WTC11 (cell line): ENCODE measurements around the gene ZEB2. TPM values are rescaled to one million over a fixed set of nuclear protein-coding genes. Genes with fewer than 3 reads are reported as not detected.

Source experiments
- ATAC-seq: fragments of 200-7000 bp; cut with Tn5 transposase; 2 replicates; pipeline ENCODE4 v1.10.0; 2021; ENCODE audit warnings: mild to moderate bottlenecking, moderate library complexity
- CTCF ChIA-PET: fragments of 300-600 bp; sonication (Branson Sonifier 250); formaldehyde crosslinking; loops from one replicate; lab custom pipeline; 2021; ENCODE audit warnings: antibody characterized with exemption; lab: Charles Lee
- POLR2A ChIA-PET: fragments of 350-600 bp; sonication (Branson Sonifier 250); formaldehyde crosslinking; loops from one replicate; lab custom pipeline; 2021; ENCODE audit warnings: antibody characterized with exemption; lab: Charles Lee
- DNase-seq: peaks from one replicate; pipeline ENCODE4 v3.0.0; 2021; ENCODE audit warnings: low spot score
- H3K27ac Mint-ChIP-seq: 2 replicates; pipeline ENCODE4 v1.8.0; 2021; ENCODE audit warnings: mixed read lengths
- H3K27me3 Mint-ChIP-seq: 2 replicates; pipeline ENCODE4 v1.8.0; 2021; ENCODE audit warnings: low read depth, mild to moderate bottlenecking, moderate library complexity, mixed read lengths
- H3K36me3 Mint-ChIP-seq: 2 replicates; pipeline ENCODE4 v1.8.0; 2021; ENCODE audit warnings: mixed read lengths
- H3K4me1 Mint-ChIP-seq: 2 replicates; pipeline ENCODE4 v1.8.0; 2022; ENCODE audit warnings: mixed read lengths
- H3K4me3 Mint-ChIP-seq: 2 replicates; pipeline ENCODE4 v1.8.0; 2021; ENCODE audit warnings: mild to moderate bottlenecking, moderate library complexity, mixed read lengths
- H3K9me3 Mint-ChIP-seq: 2 replicates; pipeline ENCODE4 v1.8.0; 2021; ENCODE audit warnings: mixed read lengths
- ATF1 ChIP-seq: sonication (generic); formaldehyde crosslinking; IDR thresholded peaks from 2 replicates; pipeline ENCODE4 v1.8.1; 2023; ENCODE audit warnings: mild to moderate bottlenecking, moderate library complexity, missing genetic modification reagents
- ESRRA ChIP-seq: sonication (generic); formaldehyde crosslinking; IDR thresholded peaks from 2 replicates; pipeline ENCODE4 v1.8.1; 2022; ENCODE audit warnings: mild to moderate bottlenecking, missing genetic modification reagents, borderline replicate concordance
- ETV6 ChIP-seq: sonication (generic); formaldehyde crosslinking; IDR thresholded peaks from 2 replicates; pipeline ENCODE4 v1.8.1; 2022; ENCODE audit warnings: mild to moderate bottlenecking, missing genetic modification reagents
- MXD4 ChIP-seq: fragments of 250-450 bp; sonication (Bioruptor Pico); IDR thresholded peaks from 2 replicates; pipeline ENCODE4 v1.8.0; 2021; ENCODE audit warnings: mild to moderate bottlenecking, moderate library complexity, borderline replicate concordance
- MYBL2 ChIP-seq: sonication (generic); formaldehyde crosslinking; IDR thresholded peaks from 2 replicates; pipeline ENCODE4 v1.8.1; 2023; ENCODE audit warnings: mild to moderate bottlenecking, moderate library complexity, missing genetic modification reagents
- NFE2L1 ChIP-seq: sonication (generic); formaldehyde crosslinking; IDR thresholded peaks from 2 replicates; pipeline ENCODE4 v1.8.1; 2023; ENCODE audit warnings: missing genetic modification reagents
- SOX15 ChIP-seq: fragments of 250-450 bp; sonication (Bioruptor Pico); IDR thresholded peaks from 2 replicates; pipeline ENCODE4 v1.9.0; 2021; ENCODE audit warnings: mild to moderate bottlenecking
- TEAD4 ChIP-seq: sonication (generic); formaldehyde crosslinking; IDR thresholded peaks from 2 replicates; pipeline ENCODE4 v1.8.0; 2022; ENCODE audit warnings: mild to moderate bottlenecking, missing genetic modification reagents
- ZBTB21 ChIP-seq: sonication (generic); formaldehyde crosslinking; IDR thresholded peaks from 2 replicates; pipeline ENCODE4 v1.8.1; 2023; ENCODE audit warnings: mild to moderate bottlenecking, missing genetic modification reagents, borderline replicate concordance
- ZNF121 ChIP-seq: sonication (generic); formaldehyde crosslinking; IDR thresholded peaks from 2 replicates; pipeline ENCODE4 v1.8.0; 2023; ENCODE audit warnings: missing genetic modification reagents
- total RNA-seq: library from RNA; stranded (reverse); gene quantifications from 3 replicates; pipeline ENCODE4 v1.2.3, GENCODE V29; 2021
- TF ChIP-seq, protein P1 (sequence below): sonication (generic); formaldehyde crosslinking; conservative IDR thresholded peaks from 2 replicates; pipeline ENCODE4 v1.8.1; 2023; ENCODE audit warnings: mild to moderate bottlenecking, low read depth, missing genetic modification reagents, moderate library complexity
- TF ChIP-seq, protein P2 (sequence below): sonication (generic); formaldehyde crosslinking; IDR thresholded peaks from 2 replicates; pipeline ENCODE4 v1.8.0; 2023; ENCODE audit warnings: missing genetic modification reagents
- TF ChIP-seq, protein P3 (sequence below): sonication (generic); formaldehyde crosslinking; IDR thresholded peaks from 2 replicates; pipeline ENCODE4 v1.8.1; 2023; ENCODE audit warnings: mild to moderate bottlenecking, missing genetic modification reagents, moderate library complexity
- TF ChIP-seq, protein P4 (sequence below): sonication (generic); formaldehyde crosslinking; IDR thresholded peaks from 2 replicates; pipeline ENCODE4 v1.8.0; 2022; ENCODE audit warnings: mild to moderate bottlenecking, missing genetic modification reagents
- TF ChIP-seq, protein P5 (sequence below): fragments of 250-450 bp; sonication (Bioruptor Pico); IDR thresholded peaks from 2 replicates; pipeline ENCODE4 v2.1.2; 2022; ENCODE audit warnings: mild to moderate bottlenecking, moderate library complexity
- TF ChIP-seq, protein P6 (sequence below): fragments of 250-450 bp; sonication (Bioruptor Pico); IDR thresholded peaks from 2 replicates; pipeline ENCODE4 v1.9.0; 2021; ENCODE audit warnings: mild to moderate bottlenecking
- TF ChIP-seq, protein P7 (sequence below): sonication (generic); formaldehyde crosslinking; IDR thresholded peaks from 2 replicates; pipeline ENCODE4 v1.8.1; 2023; ENCODE audit warnings: mild to moderate bottlenecking, missing genetic modification reagents
- TF ChIP-seq, protein P8 (sequence below): fragments of 200-600 bp; IDR thresholded peaks from 2 replicates; pipeline ENCODE4 v1.8.0; 2022; ENCODE audit warnings: antibody characterized with exemption

The ZEB2 gene
- total RNA-seq, 1 experiment from 2014 or later, result 0.42 TPM

DNA sequence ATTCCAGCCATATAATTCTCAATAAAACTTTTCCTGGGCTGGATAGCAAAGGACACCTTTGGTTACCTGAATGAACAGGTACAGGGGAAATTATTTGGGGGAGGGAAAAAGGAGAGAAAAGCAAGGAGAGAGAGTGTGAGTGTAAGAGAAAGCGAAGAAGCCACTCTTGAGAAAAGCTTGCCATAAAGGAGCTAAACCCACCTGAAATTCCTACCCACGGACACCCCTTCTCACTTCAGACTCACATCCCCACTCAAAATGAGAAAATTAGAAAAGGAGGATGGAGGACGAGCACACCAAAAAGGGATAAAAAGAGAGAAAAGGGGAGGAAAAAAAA, 354 bp downstream of the ZEB2 start (continued):
- TF ChIP-seq, protein P1, sequence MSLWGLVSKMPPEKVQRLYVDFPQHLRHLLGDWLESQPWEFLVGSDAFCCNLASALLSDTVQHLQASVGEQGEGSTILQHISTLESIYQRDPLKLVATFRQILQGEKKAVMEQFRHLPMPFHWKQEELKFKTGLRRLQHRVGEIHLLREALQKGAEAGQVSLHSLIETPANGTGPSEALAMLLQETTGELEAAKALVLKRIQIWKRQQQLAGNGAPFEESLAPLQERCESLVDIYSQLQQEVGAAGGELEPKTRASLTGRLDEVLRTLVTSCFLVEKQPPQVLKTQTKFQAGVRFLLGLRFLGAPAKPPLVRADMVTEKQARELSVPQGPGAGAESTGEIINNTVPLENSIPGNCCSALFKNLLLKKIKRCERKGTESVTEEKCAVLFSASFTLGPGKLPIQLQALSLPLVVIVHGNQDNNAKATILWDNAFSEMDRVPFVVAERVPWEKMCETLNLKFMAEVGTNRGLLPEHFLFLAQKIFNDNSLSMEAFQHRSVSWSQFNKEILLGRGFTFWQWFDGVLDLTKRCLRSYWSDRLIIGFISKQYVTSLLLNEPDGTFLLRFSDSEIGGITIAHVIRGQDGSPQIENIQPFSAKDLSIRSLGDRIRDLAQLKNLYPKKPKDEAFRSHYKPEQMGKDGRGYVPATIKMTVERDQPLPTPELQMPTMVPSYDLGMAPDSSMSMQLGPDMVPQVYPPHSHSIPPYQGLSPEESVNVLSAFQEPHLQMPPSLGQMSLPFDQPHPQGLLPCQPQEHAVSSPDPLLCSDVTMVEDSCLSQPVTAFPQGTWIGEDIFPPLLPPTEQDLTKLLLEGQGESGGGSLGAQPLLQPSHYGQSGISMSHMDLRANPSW (CRISPR knock-in tag), result no peak
- no peak for TF ChIP-seq ATF1 (CRISPR knock-in tag)
- no peak for TF ChIP-seq MYBL2
- TF ChIP-seq, protein P2, sequence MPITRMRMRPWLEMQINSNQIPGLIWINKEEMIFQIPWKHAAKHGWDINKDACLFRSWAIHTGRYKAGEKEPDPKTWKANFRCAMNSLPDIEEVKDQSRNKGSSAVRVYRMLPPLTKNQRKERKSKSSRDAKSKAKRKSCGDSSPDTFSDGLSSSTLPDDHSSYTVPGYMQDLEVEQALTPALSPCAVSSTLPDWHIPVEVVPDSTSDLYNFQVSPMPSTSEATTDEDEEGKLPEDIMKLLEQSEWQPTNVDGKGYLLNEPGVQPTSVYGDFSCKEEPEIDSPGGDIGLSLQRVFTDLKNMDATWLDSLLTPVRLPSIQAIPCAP (CRISPR knock-in tag), result no peak
- TF ChIP-seq, protein P3, sequence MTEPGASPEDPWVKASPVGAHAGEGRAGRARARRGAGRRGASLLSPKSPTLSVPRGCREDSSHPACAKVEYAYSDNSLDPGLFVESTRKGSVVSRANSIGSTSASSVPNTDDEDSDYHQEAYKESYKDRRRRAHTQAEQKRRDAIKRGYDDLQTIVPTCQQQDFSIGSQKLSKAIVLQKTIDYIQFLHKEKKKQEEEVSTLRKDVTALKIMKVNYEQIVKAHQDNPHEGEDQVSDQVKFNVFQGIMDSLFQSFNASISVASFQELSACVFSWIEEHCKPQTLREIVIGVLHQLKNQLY (CRISPR knock-in tag), result no peak
- TF ChIP-seq NFE2L1 (CRISPR knock-in tag), result no peak

DNA sequence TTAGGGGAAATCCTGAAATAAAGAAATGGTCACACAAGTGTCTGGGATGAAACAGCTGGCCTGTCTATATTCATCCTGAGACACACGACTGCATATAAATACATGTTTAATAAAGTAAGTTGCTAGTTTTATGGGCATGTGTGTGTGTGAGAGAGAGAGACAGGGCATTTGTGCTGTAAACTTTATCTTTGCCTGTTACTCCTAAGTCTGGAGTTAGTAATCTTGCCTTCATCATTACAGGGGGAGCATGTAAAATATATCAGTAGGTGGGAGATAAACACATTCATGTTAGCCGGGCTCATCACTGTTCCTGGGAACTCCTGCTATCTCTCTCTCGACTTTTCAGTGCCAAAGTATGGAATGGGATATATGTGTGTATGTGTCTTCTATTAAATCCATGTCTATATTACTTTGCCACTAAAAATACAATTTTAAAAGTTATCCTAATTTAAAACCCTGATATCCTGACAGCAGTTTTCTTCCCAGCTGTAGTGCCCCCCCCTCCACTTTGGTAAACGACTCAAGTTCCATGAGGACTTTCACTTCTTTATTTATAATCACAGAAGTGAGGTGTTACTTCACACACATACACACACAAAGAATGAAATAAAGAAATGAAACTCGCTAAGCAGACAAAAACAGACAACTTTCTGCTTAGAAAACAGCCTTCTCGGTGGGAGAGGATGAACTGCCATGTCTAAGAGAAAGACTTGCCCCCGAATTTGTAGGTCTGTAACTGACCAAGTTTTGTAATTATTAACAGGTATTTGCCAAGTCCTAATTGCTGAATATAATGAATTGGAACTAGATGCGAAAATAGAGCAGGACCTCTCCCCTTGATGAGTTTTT, 947 bp downstream of the ZEB2 start:
- H3K4me1 Mint-ChIP-seq, result peaks cover 47% of the 10 kb centered on the region
- H3K9me3 Mint-ChIP-seq, result no peaks in the 10 kb centered on the region
- DNase-seq (no peak), ATAC-seq (no peak)
- ChIA-PET CTCF (no interaction called here), POLR2A (no interaction called here)
- no peaks in the 10 kb centered on the region for H3K36me3 Mint-ChIP-seq
- H3K27me3 Mint-ChIP-seq, result peaks cover 37% of the 10 kb centered on the region
- H3K4me3 Mint-ChIP-seq, result no peak overlapping the region
- no peak overlapping the region for H3K27ac Mint-ChIP-seq
- TF ChIP-seq, protein P4, sequence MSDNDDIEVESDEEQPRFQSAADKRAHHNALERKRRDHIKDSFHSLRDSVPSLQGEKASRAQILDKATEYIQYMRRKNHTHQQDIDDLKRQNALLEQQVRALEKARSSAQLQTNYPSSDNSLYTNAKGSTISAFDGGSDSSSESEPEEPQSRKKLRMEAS (CRISPR knock-in tag), result no peak
- TF ChIP-seq NFE2L1 (CRISPR knock-in tag), result no peak
- TF ChIP-seq, protein P5, sequence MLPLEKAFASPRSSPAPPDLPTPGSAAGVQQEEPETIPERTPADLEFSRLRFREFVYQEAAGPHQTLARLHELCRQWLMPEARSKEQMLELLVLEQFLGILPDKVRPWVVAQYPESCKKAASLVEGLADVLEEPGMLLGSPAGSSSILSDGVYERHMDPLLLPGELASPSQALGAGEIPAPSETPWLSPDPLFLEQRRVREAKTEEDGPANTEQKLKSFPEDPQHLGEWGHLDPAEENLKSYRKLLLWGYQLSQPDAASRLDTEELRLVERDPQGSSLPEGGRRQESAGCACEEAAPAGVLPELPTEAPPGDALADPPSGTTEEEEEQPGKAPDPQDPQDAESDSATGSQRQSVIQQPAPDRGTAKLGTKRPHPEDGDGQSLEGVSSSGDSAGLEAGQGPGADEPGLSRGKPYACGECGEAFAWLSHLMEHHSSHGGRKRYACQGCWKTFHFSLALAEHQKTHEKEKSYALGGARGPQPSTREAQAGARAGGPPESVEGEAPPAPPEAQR, result no peak
- TF ChIP-seq, protein P6, sequence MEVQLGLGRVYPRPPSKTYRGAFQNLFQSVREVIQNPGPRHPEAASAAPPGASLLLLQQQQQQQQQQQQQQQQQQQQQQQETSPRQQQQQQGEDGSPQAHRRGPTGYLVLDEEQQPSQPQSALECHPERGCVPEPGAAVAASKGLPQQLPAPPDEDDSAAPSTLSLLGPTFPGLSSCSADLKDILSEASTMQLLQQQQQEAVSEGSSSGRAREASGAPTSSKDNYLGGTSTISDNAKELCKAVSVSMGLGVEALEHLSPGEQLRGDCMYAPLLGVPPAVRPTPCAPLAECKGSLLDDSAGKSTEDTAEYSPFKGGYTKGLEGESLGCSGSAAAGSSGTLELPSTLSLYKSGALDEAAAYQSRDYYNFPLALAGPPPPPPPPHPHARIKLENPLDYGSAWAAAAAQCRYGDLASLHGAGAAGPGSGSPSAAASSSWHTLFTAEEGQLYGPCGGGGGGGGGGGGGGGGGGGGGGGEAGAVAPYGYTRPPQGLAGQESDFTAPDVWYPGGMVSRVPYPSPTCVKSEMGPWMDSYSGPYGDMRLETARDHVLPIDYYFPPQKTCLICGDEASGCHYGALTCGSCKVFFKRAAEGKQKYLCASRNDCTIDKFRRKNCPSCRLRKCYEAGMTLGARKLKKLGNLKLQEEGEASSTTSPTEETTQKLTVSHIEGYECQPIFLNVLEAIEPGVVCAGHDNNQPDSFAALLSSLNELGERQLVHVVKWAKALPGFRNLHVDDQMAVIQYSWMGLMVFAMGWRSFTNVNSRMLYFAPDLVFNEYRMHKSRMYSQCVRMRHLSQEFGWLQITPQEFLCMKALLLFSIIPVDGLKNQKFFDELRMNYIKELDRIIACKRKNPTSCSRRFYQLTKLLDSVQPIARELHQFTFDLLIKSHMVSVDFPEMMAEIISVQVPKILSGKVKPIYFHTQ (CRISPR knock-in tag), result no peak
- TF ChIP-seq, protein P7, sequence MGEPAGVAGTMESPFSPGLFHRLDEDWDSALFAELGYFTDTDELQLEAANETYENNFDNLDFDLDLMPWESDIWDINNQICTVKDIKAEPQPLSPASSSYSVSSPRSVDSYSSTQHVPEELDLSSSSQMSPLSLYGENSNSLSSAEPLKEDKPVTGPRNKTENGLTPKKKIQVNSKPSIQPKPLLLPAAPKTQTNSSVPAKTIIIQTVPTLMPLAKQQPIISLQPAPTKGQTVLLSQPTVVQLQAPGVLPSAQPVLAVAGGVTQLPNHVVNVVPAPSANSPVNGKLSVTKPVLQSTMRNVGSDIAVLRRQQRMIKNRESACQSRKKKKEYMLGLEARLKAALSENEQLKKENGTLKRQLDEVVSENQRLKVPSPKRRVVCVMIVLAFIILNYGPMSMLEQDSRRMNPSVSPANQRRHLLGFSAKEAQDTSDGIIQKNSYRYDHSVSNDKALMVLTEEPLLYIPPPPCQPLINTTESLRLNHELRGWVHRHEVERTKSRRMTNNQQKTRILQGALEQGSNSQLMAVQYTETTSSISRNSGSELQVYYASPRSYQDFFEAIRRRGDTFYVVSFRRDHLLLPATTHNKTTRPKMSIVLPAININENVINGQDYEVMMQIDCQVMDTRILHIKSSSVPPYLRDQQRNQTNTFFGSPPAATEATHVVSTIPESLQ (CRISPR knock-in tag), result no peak
- TF ChIP-seq, protein P8, sequence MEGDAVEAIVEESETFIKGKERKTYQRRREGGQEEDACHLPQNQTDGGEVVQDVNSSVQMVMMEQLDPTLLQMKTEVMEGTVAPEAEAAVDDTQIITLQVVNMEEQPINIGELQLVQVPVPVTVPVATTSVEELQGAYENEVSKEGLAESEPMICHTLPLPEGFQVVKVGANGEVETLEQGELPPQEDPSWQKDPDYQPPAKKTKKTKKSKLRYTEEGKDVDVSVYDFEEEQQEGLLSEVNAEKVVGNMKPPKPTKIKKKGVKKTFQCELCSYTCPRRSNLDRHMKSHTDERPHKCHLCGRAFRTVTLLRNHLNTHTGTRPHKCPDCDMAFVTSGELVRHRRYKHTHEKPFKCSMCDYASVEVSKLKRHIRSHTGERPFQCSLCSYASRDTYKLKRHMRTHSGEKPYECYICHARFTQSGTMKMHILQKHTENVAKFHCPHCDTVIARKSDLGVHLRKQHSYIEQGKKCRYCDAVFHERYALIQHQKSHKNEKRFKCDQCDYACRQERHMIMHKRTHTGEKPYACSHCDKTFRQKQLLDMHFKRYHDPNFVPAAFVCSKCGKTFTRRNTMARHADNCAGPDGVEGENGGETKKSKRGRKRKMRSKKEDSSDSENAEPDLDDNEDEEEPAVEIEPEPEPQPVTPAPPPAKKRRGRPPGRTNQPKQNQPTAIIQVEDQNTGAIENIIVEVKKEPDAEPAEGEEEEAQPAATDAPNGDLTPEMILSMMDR, result no peak
- TF ChIP-seq ESRRA, result no peak
- no peak for TF ChIP-seq ZBTB21 (CRISPR knock-in tag)
- no peak for TF ChIP-seq ETV6 (CRISPR knock-in tag)
- TF ChIP-seq MXD4, result no peak
- TF ChIP-seq TEAD4 (CRISPR knock-in tag), result no peak
- TF ChIP-seq, protein P2 (CRISPR knock-in tag), result no peak
- no peak for TF ChIP-seq ZNF121
- no peak for TF ChIP-seq SOX15 (CRISPR knock-in tag)
